OCI-LY1 (cell line): ENCODE data around the gene PIK3R5.

Experiments
- EZH2 ChIP-seq: fragments of 200-600 bp; sonication (generic), shearing (Covaris generic); IDR thresholded peaks from 2 replicates; pipeline ENCODE4 v1.8.0; 2017; ENCODE audit warnings: borderline replicate concordance, mixed run types, mild to moderate bottlenecking, antibody characterized with exemption, low read length, moderate library complexity, mixed read lengths
- TF ChIP-seq, protein P1 (sequence below): fragments of 200-600 bp; sonication (generic), shearing (Covaris generic); IDR thresholded peaks from 2 replicates; pipeline ENCODE4 v1.5.1; 2017; ENCODE audit warnings: mild to moderate bottlenecking, antibody characterized with exemption, low read length, moderate library complexity, mixed read lengths

DNA sequence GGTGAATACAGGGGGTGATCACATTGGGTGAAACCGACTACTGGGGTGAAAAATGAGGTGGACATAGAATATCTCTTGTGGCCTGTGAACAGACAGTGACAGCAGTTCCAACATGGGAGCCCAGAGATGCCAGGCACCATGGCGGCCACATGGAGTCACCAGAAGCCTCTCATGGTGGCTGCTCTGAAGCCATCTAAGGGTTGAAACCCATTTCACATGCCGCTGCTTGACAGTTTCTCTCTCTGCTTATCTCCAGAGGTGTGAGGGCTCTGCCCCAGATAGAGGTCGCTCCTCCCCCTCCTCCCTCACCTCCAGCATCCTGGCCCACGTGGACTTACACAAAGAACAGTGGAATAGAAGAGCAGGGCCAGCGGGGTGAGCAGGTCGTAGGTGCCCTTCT is 60.2 kb downstream of the PIK3R5 start:
- TF ChIP-seq, protein P1, sequence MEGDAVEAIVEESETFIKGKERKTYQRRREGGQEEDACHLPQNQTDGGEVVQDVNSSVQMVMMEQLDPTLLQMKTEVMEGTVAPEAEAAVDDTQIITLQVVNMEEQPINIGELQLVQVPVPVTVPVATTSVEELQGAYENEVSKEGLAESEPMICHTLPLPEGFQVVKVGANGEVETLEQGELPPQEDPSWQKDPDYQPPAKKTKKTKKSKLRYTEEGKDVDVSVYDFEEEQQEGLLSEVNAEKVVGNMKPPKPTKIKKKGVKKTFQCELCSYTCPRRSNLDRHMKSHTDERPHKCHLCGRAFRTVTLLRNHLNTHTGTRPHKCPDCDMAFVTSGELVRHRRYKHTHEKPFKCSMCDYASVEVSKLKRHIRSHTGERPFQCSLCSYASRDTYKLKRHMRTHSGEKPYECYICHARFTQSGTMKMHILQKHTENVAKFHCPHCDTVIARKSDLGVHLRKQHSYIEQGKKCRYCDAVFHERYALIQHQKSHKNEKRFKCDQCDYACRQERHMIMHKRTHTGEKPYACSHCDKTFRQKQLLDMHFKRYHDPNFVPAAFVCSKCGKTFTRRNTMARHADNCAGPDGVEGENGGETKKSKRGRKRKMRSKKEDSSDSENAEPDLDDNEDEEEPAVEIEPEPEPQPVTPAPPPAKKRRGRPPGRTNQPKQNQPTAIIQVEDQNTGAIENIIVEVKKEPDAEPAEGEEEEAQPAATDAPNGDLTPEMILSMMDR = no peak
- TF ChIP-seq EZH2 = no peak
